HepG2 (cell line): Measurements from ENCODE around the gene SPAG6. TPM values are rescaled to one million over a fixed set of nuclear protein-coding genes. Genes with fewer than 3 reads are reported as not detected.
A peak's percentile ranks its signal among the peaks of the same experiment; 100 is the strongest.

Experiments used
- CEBPB ChIP-seq: IDR thresholded peaks from 2 replicates; pipeline ENCODE4 v1.6.1; 2011; ENCODE audit warnings: low read depth, low read length, improper control_type of control experiment, borderline replicate concordance
- DDIT3 ChIP-seq: sonication (generic); formaldehyde crosslinking; IDR thresholded peaks from 2 replicates; pipeline ENCODE4 v1.4.0; 2020; ENCODE audit warnings: mild to moderate bottlenecking, missing genetic modification reagents
- EP300 ChIP-seq, 3 experiments: sonication (generic) in 1 of 3; formaldehyde crosslinking in 1 of 3; IDR thresholded peaks; 2 replicates each; pipeline versions ENCODE4 v1.5.1 to v1.6.1; 2011 to 2020; ENCODE audit warnings: low read depth in 2 of 3, low read length in 2 of 3, borderline replicate concordance in 1 of 3, improper control_type of control experiment in 1 of 3, mild to moderate bottlenecking in 1 of 3, missing genetic modification reagents in 1 of 3, moderate library complexity in 1 of 3
- FOXA1 ChIP-seq, 2 experiments: fragments of 450-650 bp in 1 of 2; sonication (generic) in 1 of 2; formaldehyde crosslinking in 1 of 2; IDR thresholded peaks; 2 replicates each; pipeline versions ENCODE4 v1.4.0 to v1.6.1; 2016 to 2020; ENCODE audit warnings: missing genetic modification reagents in 1 of 2
- KLF15 ChIP-seq: sonication (generic); formaldehyde crosslinking; IDR thresholded peaks from 2 replicates; pipeline ENCODE4 v1.8.1; 2023; ENCODE audit warnings: borderline replicate concordance, mild to moderate bottlenecking, inconsistent platforms, missing genetic modification reagents, mixed read lengths
- NCOR1 ChIP-seq: fragments of 200-600 bp; sonication (generic); IDR thresholded peaks from 2 replicates; pipeline ENCODE4 v1.7.0; 2017; ENCODE audit warnings: antibody characterized with exemption, low read length, borderline replicate concordance
- TEAD3 ChIP-seq: optimal IDR thresholded peaks from 2 replicates; pipeline ENCODE3; 2016; ENCODE audit warnings: borderline replicate concordance
- ZNF362 ChIP-seq: sonication (generic); formaldehyde crosslinking; IDR thresholded peaks from 2 replicates; pipeline ENCODE4 v1.4.0; 2020; ENCODE audit warnings: missing genetic modification reagents, mild to moderate bottlenecking, borderline replicate concordance
- ZNF441 ChIP-seq: sonication (generic); formaldehyde crosslinking; IDR thresholded peaks from 2 replicates; pipeline ENCODE4 v1.7.0; 2021; ENCODE audit warnings: missing genetic modification reagents, borderline replicate concordance
- ZNF530 ChIP-seq: sonication (generic); formaldehyde crosslinking; IDR thresholded peaks from 2 replicates; pipeline ENCODE4 v1.5.0; 2020; ENCODE audit warnings: low read depth, mild to moderate bottlenecking, missing genetic modification reagents
- ZNF605 ChIP-seq: sonication (generic); formaldehyde crosslinking; IDR thresholded peaks from 2 replicates; pipeline ENCODE4 v1.8.0; 2022; ENCODE audit warnings: mild to moderate bottlenecking, missing genetic modification reagents
- ZNF629 ChIP-seq: sonication (generic); formaldehyde crosslinking; conservative IDR thresholded peaks from 2 replicates; pipeline ENCODE4 v1.5.0; 2020; ENCODE audit warnings: missing genetic modification reagents
- ZNF737 ChIP-seq: sonication (generic); formaldehyde crosslinking; IDR thresholded peaks from 2 replicates; pipeline ENCODE4 v1.5.0; 2020; ENCODE audit warnings: missing genetic modification reagents, mild to moderate bottlenecking, borderline replicate concordance
- ZNF775 ChIP-seq: sonication (generic); formaldehyde crosslinking; IDR thresholded peaks from 2 replicates; pipeline ENCODE4 v1.4.0; 2020; ENCODE audit warnings: missing genetic modification reagents, mild to moderate bottlenecking, moderate library complexity, borderline replicate concordance
- polyA plus RNA-seq, 8 experiments: library from polyadenylated mRNA; depleted of rRNA in 3 of 8; stranded (reverse) in 7 of 8; unstranded in 1 of 8; fragments of >200 nt; fragmentation: Illumina TruSeq in 4 of 8; extraction: Trizol in 4 of 8; gene quantifications; 2 replicates each; pipeline versions ENCODE4 v1.2.1 to v1.2.3, GENCODE V29; 2011 to 2016; ENCODE audit warnings: low read depth in 4 of 8, missing spikeins in 1 of 8, mixed read lengths in 1 of 8; ENCODE audit not compliant: insufficient read depth in 1 of 8
- total RNA-seq, 5 experiments: library from RNA; depleted of rRNA; stranded (reverse); fragments of >200 nt; fragmentation: Illumina TruSeq; extraction: Trizol; gene quantifications; 2 replicates each; pipeline ENCODE4 v1.2.3, GENCODE V29; 2016; ENCODE audit warnings: low read depth in 1 of 5

Gene SPAG6
- total and polyA plus RNA-seq, 2 of the 13 experiments (the other 11 are each of a cell fraction or from before 2014, with no cell fraction given), result not detected

GRCh38 chr10:22447068-22447467, 101.8 kb downstream of the SPAG6 start (continued):
- TF ChIP-seq FOXA1 (IDR thresholded peaks at IDR 0.05) (no peak), FOXA1 (CRISPR knock-in tag; IDR thresholded peaks at IDR 0.05) (no peak), ZNF362 (CRISPR knock-in tag) (peak; percentile 72), TEAD3 (CRISPR knock-in tag) (no peak), ZNF530 (no peak), CEBPB (no peak), EP300 (IDR thresholded peaks at IDR 0.05; ENCODE audit: low read depth in 2 of 2, low read length in 2 of 2) (peak in 1 of 2 experiments; percentile 50; a peak in 2 of 4 replicates), EP300 (CRISPR knock-in tag; IDR thresholded peaks at IDR 0.05; ENCODE audit: borderline replicate concordance) (no peak), DDIT3 (CRISPR knock-in tag) (no peak), ZNF605 (CRISPR knock-in tag) (no peak), KLF15 (CRISPR knock-in tag) (no peak), ZNF629 (peak; percentile 30; the same call in 1 of the 2 replicates), ZNF775 (CRISPR knock-in tag) (no peak), ZNF737 (CRISPR knock-in tag) (no peak), NCOR1 (peak; percentile 66; the same call in 1 of the 2 replicates), ZNF441 (CRISPR knock-in tag) (no peak)
